HG03045 (cell line): Measurements from ENCODE around the gene RBM19.

ENCODE experiments used
- ATAC-seq: cut with Tn5 transposase; IDR thresholded peaks from one replicate; pipeline ENCODE4 v1.9.1; 2021; ENCODE audit warnings: mild to moderate bottlenecking, moderate library complexity; ENCODE audit not compliant: unreplicated experiment

Gene RBM19

DNA sequence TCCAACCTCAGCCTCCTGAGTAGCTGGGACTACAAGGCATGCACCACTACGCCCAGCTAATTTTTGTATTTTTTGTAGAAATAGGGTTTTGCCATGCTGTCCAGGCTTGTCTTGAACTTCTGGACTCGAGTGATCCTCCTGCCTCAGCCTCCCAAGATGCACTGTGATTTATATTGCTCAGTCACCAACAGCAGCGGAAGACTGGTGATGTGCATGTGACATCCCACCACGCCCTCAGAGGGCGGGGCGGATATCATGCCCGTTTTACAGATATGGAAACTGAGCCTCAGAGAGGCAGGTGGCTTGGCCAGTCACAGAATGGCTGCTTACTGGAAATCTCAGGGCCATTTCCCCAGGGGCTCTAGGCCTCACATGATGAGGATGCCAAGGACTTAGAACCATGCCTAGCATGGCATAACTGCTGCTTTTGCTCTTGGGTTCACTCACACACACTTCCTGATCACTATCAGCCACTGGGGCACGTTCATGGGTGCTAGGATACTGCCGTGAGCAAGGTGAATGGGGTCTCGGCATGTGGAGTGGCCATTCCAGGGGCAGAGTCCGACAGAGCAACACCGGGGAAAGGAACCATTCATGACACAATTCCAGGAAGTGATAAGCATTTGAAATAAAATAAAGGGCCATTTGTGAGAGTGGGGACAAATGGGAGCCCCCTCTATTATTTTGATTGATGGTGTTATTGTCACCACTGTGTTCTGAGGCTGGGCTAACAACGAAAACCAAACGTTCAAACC is 31.9 kb downstream of the RBM19 start:
- no peak for ATAC-seq

GRCh38 chr12:113933201-113933786 is 32.8 kb downstream of the RBM19 start:
- no peak for ATAC-seq

DNA sequence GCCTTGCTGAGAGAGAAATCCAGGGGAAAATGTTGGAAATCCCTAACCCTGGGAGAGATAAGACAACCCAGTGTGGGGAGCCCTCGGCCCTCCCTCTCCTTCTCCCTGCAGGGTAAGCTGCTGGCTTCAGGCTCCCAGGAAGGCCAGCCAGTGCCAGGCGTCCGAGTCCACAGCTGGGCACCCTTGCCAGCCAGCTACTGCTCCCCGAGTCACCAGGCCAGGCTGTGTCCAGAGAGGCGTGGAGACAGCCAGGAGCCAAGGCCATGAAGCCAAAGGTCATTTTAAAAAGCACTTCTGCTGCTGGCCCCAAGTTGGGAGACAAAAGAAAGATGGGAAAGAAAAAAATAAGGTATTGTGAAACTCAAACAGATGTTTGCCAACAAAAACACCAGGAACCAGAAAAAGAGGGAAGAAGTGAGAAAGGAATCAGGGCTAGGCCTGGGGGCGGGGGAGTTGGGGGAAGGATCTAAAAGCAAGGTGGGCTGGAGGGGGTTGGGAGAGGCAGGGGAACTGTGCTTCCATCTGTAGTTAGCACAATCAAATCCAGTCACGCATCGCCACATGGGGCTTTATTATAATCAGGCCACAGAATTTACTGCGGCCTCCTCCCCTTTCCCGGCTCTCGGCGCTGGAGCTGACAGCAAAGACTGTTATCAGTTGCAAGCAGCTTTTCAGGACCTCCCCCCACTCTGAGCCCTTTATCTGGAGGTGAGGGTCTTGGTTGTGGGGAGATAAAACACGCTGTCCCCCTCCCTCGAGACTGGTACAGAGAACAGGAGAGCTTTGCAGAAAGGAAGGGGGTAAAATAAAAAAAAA is 33.5 kb downstream of the RBM19 start:
- ATAC-seq = no peak

GRCh38 chr12:113931517-113931916 is 34.6 kb downstream of the RBM19 start:
- ATAC-seq = no peak

GRCh38 chr12:113930249-113930648 is 35.9 kb downstream of the RBM19 start:
- ATAC-seq = no peak

DNA sequence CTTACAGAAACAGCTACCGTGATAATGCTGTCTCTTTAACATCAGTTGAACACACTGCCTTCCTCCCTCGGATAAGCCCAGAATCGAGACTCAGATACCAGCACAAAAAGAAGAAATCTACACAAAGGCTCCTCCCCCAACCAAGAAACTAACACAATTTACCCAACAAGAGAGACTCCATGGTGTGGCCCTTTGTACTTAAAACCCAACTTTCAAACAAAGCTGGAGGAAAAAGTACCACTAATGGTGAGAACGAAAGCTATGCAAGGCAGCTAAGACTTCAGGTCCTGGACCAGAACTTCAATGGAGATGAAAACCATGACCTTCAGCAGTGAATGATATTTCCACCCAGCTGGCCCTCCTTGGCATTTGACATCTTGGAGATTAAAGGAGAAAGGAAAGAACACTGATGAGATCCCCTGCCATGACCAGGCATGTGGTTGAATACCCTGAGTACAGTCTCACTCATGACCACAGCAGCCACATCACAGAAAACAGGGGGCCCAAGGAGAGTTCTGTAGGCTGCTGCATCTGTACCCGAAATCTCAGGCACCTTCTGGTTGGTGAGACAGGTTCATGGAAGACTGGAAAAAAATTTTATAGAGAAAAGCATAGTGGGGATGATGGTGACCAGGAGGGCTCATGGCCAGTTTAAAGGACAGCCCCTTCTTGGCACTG is 36.7 kb downstream of the RBM19 start:
- ATAC-seq = no peak

GRCh38 chr12:113926788-113927187 is 39.3 kb downstream of the RBM19 start:
- no peak for ATAC-seq

DNA sequence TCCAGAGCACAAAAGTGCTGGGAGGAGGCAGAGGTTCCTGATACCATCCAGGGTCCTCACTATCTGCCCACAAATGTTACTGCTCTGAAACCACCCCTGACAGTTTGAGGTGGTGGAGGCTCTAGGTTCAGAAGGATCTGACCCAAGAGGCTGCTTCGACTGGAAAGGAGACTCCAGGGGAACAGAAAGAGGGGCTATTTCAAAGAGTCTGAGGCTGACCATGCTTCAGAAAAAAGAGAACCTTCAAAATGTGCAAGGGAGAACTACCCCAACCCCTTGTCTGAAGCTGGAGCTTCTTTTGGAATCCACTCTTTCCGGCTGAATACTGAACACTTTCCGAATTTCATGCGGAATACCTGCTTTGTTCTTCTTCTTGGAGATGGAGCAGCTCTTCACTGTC is 41.8 kb downstream of the RBM19 start:
- ATAC-seq = no peak

DNA sequence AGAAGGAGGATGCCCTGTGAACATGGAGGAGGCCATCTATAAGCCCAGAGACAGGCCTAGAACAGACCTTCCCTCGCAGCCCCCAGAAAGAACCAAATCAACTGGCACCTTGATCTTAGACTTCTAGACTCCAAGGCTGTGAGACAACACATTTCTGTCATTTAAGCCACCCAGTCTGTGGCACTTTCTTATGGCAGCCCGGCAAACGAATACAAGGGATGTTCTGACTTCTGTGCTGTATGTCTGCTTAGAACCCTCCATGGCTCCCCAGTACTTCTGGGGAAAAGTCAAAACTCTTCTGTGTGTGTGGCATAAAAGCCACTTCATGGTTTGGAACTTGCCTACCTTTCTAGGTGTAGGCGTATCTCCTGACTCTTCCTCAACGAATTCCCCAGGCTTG is 42.9 kb downstream of the RBM19 start:
- no peak for ATAC-seq

GRCh38 chr12:113921430-113921829 is 44.7 kb downstream of the RBM19 start:
- no peak for ATAC-seq

- ATAC-seq = no peak
Observed at GRCh38 chr12:113919791-113920190, 46.3 kb downstream of the RBM19 start.

- no peak for ATAC-seq
Observed at GRCh38 chr12:113918306-113918705, 47.8 kb downstream of the RBM19 start.

GRCh38 chr12:113917393-113917792 is 48.7 kb downstream of the RBM19 start:
- no peak for ATAC-seq

- no peak for ATAC-seq
Observed at GRCh38 chr12:113914806-113915205, 51.3 kb downstream of the RBM19 start.

DNA sequence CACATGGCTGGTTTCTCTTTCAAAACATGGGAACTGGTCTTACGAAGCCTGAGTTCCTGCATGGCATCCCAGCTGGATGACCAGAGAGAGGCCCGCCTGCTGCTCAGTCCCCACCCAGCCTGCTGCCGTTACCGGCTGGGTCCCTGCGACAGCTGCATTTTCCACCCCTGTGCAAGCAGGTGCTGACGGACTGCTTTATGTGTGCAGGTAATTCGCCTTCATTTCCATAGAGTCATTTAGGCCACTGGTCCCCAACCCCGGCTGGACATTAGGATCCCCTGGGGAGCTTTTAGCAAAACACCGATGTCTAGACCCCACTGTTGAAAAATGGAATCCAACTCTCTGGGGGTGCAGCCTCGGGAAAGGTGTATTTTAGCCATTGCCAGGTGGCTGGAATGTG is 51.9 kb downstream of the RBM19 start:
- ATAC-seq = no peak

GRCh38 chr12:113912760-113913329 is 53.3 kb downstream of the RBM19 start:
- no peak for ATAC-seq

DNA sequence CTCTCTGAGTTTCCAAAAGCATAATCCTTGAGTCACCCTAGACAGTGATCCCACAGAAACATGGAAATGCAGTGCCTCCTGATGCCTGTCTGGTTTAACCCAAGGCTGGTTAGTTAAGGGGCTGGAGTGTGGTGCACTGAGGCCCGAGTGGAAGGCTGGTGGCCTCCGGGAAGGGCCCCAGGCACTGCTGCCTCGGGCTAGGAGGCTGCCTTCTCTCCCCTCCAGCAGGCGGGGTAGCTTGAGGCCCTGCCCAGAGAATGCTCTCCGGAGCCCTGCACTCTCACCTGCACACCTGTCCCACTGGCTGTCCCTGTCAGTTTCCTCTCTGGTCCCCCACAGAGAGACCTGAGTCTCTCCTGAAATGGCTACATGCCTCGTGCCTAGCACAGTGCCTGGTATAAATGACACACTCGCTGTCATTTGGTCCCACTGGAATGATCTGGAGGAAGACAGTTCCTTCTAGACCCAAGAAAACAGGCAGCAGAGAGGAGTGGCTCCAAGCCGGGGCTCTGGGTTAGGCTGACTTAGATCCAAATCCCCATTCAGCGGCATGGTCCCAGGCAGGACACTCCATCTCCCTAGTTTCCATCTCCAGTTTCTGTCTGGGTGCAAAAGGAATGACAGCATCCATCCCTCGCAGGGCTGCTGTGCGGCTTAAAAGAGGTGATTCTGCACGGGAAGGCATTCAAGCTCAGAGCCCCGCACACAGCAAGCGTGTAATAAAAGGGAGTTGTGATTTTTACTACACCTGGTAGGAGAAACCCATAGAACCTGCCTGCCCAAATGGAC is 54.0 kb downstream of the RBM19 start:
- no peak for ATAC-seq

GRCh38 chr12:113910751-113911272 is 55.3 kb downstream of the RBM19 start:
- no peak for ATAC-seq

- ATAC-seq = no peak
Observed at GRCh38 chr12:113909776-113910420, 56.2 kb downstream of the RBM19 start.
